ENCODE data around the gene ADGRD1. TPM values are rescaled to one million over a fixed set of nuclear protein-coding genes. Genes with fewer than 3 reads are reported as not detected.

The ADGRD1 gene
- total RNA-seq, 4 donors from 2014 or later: 8.3 to 18.1 (median 12.5) TPM

DNA sequence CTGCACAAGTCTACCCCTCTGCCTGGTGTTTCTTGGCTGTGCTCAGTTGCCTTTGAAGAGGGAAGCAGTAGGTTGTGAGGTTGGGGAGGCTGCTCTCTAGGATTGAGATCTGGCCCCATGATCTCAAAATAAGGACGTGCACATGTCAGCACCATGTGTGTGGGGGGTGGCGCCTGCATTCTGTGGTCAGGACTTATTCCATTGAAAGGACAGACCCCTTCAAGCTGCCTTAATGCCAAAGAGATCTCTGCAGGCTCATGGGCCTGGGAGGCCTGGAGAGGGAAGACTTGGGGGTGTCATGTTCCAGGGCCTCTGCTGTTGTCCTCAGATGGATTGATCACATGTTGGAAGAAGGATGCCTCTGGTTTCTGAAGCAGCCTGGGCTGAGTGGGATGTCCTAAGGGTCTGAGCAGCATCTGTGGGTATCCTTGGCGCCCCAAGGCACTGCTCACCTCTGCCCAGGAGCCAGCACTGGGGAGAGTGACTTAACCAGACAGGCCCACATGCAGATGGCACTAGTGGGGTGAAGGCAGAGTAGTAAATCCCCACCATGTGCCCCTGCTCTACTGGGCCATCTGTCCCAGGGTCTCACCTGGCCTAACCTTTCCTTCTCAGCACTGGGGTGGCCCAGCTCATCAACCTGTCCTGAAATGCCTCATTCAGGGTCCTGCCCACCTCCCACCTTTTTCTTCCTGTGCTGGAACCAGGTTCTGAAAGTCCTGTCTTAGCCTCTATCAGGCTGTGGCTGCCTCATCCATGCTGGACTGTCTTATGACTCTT lies 118.9 kb downstream of the ADGRD1 start:
- H3K4me3 ChIP-seq: no peak overlapping the region
- intact Hi-C loops (cut with DNase I; ENCODE audit: low total_unique reads): no loop called here
- no peaks in the 10 kb centered on the region for H3K9me3 ChIP-seq
- H3K27me3 ChIP-seq: no peaks in the 10 kb centered on the region
- no peaks in the 10 kb centered on the region for H3K36me3 ChIP-seq
- 83% methylated on average over 3 of the region's 3 CpGs; no CpG with 5 or more reads in 1 of the 2 donors for WGBS, 2 donors (ENCODE audit: low coverage in 1 of 2)
- H3K27ac ChIP-seq: no peak overlapping the region
- TF ChIP-seq, protein P1, sequence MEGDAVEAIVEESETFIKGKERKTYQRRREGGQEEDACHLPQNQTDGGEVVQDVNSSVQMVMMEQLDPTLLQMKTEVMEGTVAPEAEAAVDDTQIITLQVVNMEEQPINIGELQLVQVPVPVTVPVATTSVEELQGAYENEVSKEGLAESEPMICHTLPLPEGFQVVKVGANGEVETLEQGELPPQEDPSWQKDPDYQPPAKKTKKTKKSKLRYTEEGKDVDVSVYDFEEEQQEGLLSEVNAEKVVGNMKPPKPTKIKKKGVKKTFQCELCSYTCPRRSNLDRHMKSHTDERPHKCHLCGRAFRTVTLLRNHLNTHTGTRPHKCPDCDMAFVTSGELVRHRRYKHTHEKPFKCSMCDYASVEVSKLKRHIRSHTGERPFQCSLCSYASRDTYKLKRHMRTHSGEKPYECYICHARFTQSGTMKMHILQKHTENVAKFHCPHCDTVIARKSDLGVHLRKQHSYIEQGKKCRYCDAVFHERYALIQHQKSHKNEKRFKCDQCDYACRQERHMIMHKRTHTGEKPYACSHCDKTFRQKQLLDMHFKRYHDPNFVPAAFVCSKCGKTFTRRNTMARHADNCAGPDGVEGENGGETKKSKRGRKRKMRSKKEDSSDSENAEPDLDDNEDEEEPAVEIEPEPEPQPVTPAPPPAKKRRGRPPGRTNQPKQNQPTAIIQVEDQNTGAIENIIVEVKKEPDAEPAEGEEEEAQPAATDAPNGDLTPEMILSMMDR (IDR thresholded peaks at IDR 0.05): no peak
- TF ChIP-seq POLR2AphosphoS5 (IDR thresholded peaks at IDR 0.05) (no peak), POLR2A (IDR thresholded peaks at IDR 0.05) (no peak), EP300 (IDR thresholded peaks at IDR 0.05; ENCODE audit: low read depth) (no peak)
- in situ Hi-C loops (cut with MboI; ENCODE audit: low pct_ligation_motif_present in 1 of 4, low pct_unique_long_range_greater_than_20kb in 1 of 4, low sequenced_read_pairs in 3 of 4): no loop called here
- DNase-seq: no peak
- H3K4me1 ChIP-seq: peaks cover 0 to 10% (median 0%) of the 10 kb centered on the region in 4 donors

DNA sequence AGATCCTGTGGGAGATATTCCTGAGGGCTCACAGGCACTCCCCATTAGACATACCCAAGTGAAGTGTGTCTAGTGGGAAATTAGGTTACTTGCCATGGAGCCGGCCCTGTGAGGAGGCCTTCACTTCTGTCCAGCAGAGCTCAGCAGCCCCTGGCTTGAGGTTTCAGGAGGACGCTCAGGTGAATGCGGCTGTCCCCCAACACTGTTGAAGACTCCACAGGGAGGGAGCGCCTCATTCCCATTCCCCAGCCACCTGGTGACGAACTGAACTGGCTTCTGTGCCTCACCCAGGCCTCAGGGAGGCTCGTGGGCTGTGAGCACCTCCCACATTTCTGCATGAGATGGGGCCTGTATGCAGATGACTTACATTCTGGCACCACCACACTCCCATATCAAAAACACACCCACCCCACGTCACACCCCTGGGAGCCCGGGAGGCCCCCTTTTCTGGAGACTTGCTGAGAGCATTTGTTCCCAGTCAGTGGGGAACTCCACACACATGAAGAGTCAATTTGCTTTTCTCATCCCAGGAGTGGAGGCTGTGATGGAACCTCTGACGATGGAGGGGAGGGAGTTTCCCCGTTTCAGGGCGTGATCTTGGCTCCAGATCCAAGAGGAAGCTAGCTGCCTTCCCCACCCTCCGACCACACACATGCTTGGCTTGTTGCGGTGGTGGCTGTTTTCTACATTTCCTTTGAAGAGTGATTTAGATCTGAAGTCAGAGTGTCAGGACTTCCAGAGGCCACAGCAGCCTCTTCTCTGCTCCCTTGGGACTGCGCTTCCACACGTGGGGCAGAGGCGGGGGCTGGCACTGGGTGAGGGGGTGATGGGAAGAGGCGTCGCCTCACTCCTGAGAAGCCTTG lies 120.7 kb downstream of the ADGRD1 start:
- Histone ChIP-seq H3K4me3 (no peak overlapping the region), H3K27me3 (no peaks in the 10 kb centered on the region), H3K27ac (no peak overlapping the region), H3K36me3 (no peaks in the 10 kb centered on the region), H3K9me3 (no peaks in the 10 kb centered on the region), H3K4me1 (no peaks in the 10 kb centered on the region)
- intact Hi-C loops (cut with DNase I; ENCODE audit: low total_unique reads) (no loop called here), in situ Hi-C loops (cut with MboI; ENCODE audit: low pct_ligation_motif_present in 1 of 4, low pct_unique_long_range_greater_than_20kb in 1 of 4, low sequenced_read_pairs in 3 of 4) (no loop called here)
- DNase-seq: no peak
- TF ChIP-seq, protein P1 (IDR thresholded peaks at IDR 0.05): no peak
- TF ChIP-seq POLR2AphosphoS5 (IDR thresholded peaks at IDR 0.05) (no peak), POLR2A (IDR thresholded peaks at IDR 0.05) (no peak), EP300 (IDR thresholded peaks at IDR 0.05; ENCODE audit: low read depth) (no peak)
- WGBS, 2 donors (ENCODE audit: low coverage in 1 of 2): 58% methylated on average over 18 of the region's 18 CpGs; no CpG with 5 or more reads in 1 of the 2 donors

DNA sequence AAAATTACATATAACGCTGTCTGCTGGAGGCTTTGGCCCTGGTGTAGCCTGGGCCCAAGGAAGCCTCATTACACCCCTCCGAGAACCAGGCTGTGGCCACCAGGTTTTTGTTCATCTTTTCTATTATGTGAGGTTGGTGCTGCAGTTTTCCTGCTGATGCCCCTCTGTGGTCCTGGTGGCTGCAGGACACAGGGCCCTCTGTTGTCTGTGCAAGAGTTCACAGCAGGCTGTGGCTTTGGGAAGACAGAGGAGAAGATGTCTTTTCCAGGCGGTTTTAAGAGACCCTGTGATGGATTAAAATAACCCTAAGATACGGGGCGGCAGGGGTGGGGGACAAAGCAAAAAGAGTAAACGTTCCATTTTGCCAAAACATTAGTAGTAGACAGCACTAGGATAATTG lies 121.5 kb downstream of the ADGRD1 start:
- no peak overlapping the region for H3K27ac ChIP-seq
- no peak for TF ChIP-seq POLR2AphosphoS5 (IDR thresholded peaks at IDR 0.05)
- no peak for TF ChIP-seq POLR2A (IDR thresholded peaks at IDR 0.05)
- TF ChIP-seq EP300 (IDR thresholded peaks at IDR 0.05; ENCODE audit: low read depth): no peak
- TF ChIP-seq, protein P1 (IDR thresholded peaks at IDR 0.05): no peak
- no peak overlapping the region for H3K4me3 ChIP-seq
- H3K36me3 ChIP-seq: no peaks in the 10 kb centered on the region
- no peak for DNase-seq
- H3K4me1 ChIP-seq: no peaks in the 10 kb centered on the region
- intact Hi-C loops (cut with DNase I; ENCODE audit: low total_unique reads): no loop called here
- no peaks in the 10 kb centered on the region for H3K9me3 ChIP-seq
- H3K27me3 ChIP-seq: no peaks in the 10 kb centered on the region
- WGBS, 2 donors (ENCODE audit: low coverage in 1 of 2): 87 to 92% methylated on average over 2 to 6 of the region's 6 CpGs
- in situ Hi-C loops (cut with MboI; ENCODE audit: low pct_ligation_motif_present in 1 of 4, low pct_unique_long_range_greater_than_20kb in 1 of 4, low sequenced_read_pairs in 3 of 4): no loop called here

DNA sequence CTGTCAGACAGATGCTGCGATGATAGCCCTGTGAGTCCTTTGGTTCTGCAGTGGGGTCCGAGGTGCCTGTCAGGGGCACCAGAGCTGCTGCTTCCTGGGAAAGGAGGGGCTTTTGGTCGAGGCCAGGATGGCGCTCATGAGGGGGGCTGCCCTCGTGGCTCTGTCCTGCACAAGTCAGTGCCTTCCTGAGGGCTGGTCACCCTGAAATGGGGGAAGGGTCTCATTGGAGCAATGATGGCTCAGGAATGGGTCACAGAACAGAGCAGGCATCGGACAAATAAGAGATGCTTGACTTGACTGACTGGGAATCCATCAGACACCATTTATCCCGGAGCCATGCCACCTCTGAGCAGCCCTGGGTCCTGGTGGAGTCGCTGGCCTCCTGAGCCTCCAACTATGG lies 121.9 kb downstream of the ADGRD1 start:
- H3K27ac ChIP-seq: no peak overlapping the region
- no peaks in the 10 kb centered on the region for H3K9me3 ChIP-seq
- no peaks in the 10 kb centered on the region for H3K4me1 ChIP-seq
- TF ChIP-seq POLR2A (IDR thresholded peaks at IDR 0.05) (no peak), POLR2AphosphoS5 (IDR thresholded peaks at IDR 0.05) (no peak), EP300 (IDR thresholded peaks at IDR 0.05; ENCODE audit: low read depth) (no peak)
- TF ChIP-seq, protein P1 (IDR thresholded peaks at IDR 0.05): no peak
- intact Hi-C loops (cut with DNase I; ENCODE audit: low total_unique reads): no loop called here
- no peaks in the 10 kb centered on the region for H3K36me3 ChIP-seq
- H3K4me3 ChIP-seq: no peak overlapping the region
- WGBS, 2 donors (ENCODE audit: low coverage in 1 of 2): 0 to 75% methylated on average over 1 to 8 of the region's 8 CpGs
- in situ Hi-C loops (cut with MboI; ENCODE audit: low pct_ligation_motif_present in 1 of 4, low pct_unique_long_range_greater_than_20kb in 1 of 4, low sequenced_read_pairs in 3 of 4): no loop called here
- no peak for DNase-seq
- no peaks in the 10 kb centered on the region for H3K27me3 ChIP-seq
